ENCODE data around the gene DCTD. TPM values are rescaled to one million over a fixed set of nuclear protein-coding genes. Genes with fewer than 3 reads are reported as not detected.

Gene DCTD
- total and polyA plus RNA-seq, 7 donors, result 30.5 to 63.4 (median 47.3) TPM

- ATAC-seq, result no peak
- TF ChIP-seq, protein P1, sequence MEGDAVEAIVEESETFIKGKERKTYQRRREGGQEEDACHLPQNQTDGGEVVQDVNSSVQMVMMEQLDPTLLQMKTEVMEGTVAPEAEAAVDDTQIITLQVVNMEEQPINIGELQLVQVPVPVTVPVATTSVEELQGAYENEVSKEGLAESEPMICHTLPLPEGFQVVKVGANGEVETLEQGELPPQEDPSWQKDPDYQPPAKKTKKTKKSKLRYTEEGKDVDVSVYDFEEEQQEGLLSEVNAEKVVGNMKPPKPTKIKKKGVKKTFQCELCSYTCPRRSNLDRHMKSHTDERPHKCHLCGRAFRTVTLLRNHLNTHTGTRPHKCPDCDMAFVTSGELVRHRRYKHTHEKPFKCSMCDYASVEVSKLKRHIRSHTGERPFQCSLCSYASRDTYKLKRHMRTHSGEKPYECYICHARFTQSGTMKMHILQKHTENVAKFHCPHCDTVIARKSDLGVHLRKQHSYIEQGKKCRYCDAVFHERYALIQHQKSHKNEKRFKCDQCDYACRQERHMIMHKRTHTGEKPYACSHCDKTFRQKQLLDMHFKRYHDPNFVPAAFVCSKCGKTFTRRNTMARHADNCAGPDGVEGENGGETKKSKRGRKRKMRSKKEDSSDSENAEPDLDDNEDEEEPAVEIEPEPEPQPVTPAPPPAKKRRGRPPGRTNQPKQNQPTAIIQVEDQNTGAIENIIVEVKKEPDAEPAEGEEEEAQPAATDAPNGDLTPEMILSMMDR (IDR thresholded peaks at IDR 0.05), result no peak
- intact Hi-C loops (cut with DNase I), result no loop called here
- Histone ChIP-seq H3K9me3 (no peaks in the 10 kb centered on the region), H3K27me3 (ENCODE audit: insufficient read depth in 3 of 3, low read length in 2 of 3) (no peaks in the 10 kb centered on the region), H3K4me1 (no peaks in the 10 kb centered on the region), H3K27ac (no peak overlapping the region), H3K4me3 (no peak overlapping the region), H3K36me3 (ENCODE audit: insufficient read depth in 1 of 2, low read depth in 1 of 2) (no peaks in the 10 kb centered on the region)
- WGBS, 3 donors, result 89 to 92% (median 92%) methylated on average over 6 of the region's 6 CpGs
- DNase-seq, result no peak
Measured at GRCh38 chr4:182845618-182846017, 71.6 kb downstream of the DCTD start.

- intact Hi-C loops (cut with DNase I), result no loop called here
- 78 to 87% (median 83%) methylated on average over 9 of the region's 9 CpGs for WGBS, 3 donors
- Histone ChIP-seq H3K4me1 (no peaks in the 10 kb centered on the region), H3K36me3 (ENCODE audit: insufficient read depth in 1 of 2, low read depth in 1 of 2) (no peaks in the 10 kb centered on the region), H3K27ac (no peak overlapping the region), H3K27me3 (ENCODE audit: insufficient read depth in 3 of 3, low read length in 2 of 3) (peaks cover 0 to 3% (median 0%) of the 10 kb centered on the region in 3 donors), H3K9me3 (no peaks in the 10 kb centered on the region), H3K4me3 (no peak overlapping the region)
- ATAC-seq, result no peak
- TF ChIP-seq, protein P1 (IDR thresholded peaks at IDR 0.05), result no peak
- DNase-seq, result no peak
Measured at GRCh38 chr4:182843808-182844325, 73.3 kb downstream of the DCTD start.

- WGBS, 3 donors, result 65 to 69% (median 67%) methylated on average over 17 of the region's 17 CpGs
- TF ChIP-seq, protein P1 (IDR thresholded peaks at IDR 0.05), result no peak
- Histone ChIP-seq H3K9me3 (no peaks in the 10 kb centered on the region), H3K27me3 (ENCODE audit: insufficient read depth in 3 of 3, low read length in 2 of 3) (peaks cover 0 to 3% (median 0%) of the 10 kb centered on the region in 3 donors), H3K27ac (no peak overlapping the region), H3K4me3 (no peak overlapping the region), H3K4me1 (no peaks in the 10 kb centered on the region), H3K36me3 (ENCODE audit: insufficient read depth in 1 of 2, low read depth in 1 of 2) (no peaks in the 10 kb centered on the region)
- intact Hi-C loops (cut with DNase I), result no loop called here
- ATAC-seq, result no peak
- DNase-seq, result no peak
Measured at GRCh38 chr4:182842759-182843390, 74.3 kb downstream of the DCTD start.

DNA sequence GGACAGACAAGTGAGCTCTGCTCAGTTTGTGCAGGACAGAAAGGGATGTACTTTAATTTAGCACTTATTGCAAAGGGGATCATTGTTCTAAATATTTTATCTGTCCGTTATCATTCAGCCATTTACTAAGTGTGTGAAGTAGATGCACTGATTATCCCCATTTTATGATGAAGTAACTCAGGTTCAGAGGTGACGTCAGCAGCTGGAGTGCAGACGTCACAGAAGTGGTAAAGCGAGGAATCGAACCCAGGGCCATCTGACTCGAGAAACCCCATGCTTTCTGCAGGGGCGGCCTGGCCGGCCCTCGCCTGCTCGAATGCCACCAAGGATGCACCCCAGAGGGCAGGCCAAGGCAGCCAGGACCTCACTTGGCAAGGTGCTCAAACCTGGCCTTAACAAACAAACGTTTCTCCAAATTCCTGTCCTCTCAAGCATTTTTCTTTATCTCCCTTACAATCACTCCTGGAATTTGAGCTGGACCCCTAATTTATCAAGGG is 75.0 kb downstream of the DCTD start:
- Histone ChIP-seq H3K36me3 (ENCODE audit: insufficient read depth in 1 of 2, low read depth in 1 of 2) (no peaks in the 10 kb centered on the region), H3K27ac (no peak overlapping the region), H3K9me3 (no peaks in the 10 kb centered on the region), H3K4me1 (no peaks in the 10 kb centered on the region), H3K27me3 (ENCODE audit: insufficient read depth in 3 of 3, low read length in 2 of 3) (peaks cover 0 to 4% (median under 1%) of the 10 kb centered on the region in 3 donors), H3K4me3 (no peak overlapping the region)
- ATAC-seq, result no peak
- 80 to 85% (median 82%) methylated on average over 11 of the region's 11 CpGs for WGBS, 3 donors
- no peak for DNase-seq
- intact Hi-C loops (cut with DNase I), result no loop called here
- TF ChIP-seq, protein P1 (IDR thresholded peaks at IDR 0.05), result no peak

All from psoas muscle (tissue), 8 donors.